Neural cell (in vitro differentiated cells): ENCODE measurements around the gene PODXL2. TPM values are rescaled to one million over a fixed set of nuclear protein-coding genes. Genes with fewer than 3 reads are reported as not detected.

Experiments used
- H2AFZ ChIP-seq: fragments of 200-600, 300-800 bp; sonication (generic), shearing (Covaris generic); 2 replicates; pipeline ENCODE4 v1.6.0; 2014; ENCODE audit warnings: low read depth, mild to moderate bottlenecking, antibody characterized with exemption, low read length, moderate library complexity
- H3F3A ChIP-seq: fragments of 200-600 bp; shearing (Covaris generic); 2 replicates; pipeline ENCODE4 v1.6.1; 2016; ENCODE audit warnings: mild to moderate bottlenecking, moderate library complexity, mixed read lengths, antibody characterized with exemption, low read length; ENCODE audit not compliant: insufficient read depth, poor library complexity, severe bottlenecking
- H3K27ac ChIP-seq: fragments of 200-600, 300-800 bp; sonication (generic), shearing (Covaris generic); 2 replicates; pipeline ENCODE4 v1.5.1; 2014; ENCODE audit warnings: mild to moderate bottlenecking, low read length, moderate library complexity
- H3K27me3 ChIP-seq: fragments of 300-800, 200-600 bp; sonication (generic), shearing (Covaris generic); 2 replicates; pipeline ENCODE4 v1.6.0; 2014; ENCODE audit warnings: mild to moderate bottlenecking, low read depth, low read length, moderate library complexity; ENCODE audit not compliant: insufficient read depth
- H3K36me3 ChIP-seq: fragments of 300-800, 200-600 bp; sonication (generic), shearing (Covaris generic); 2 replicates; pipeline ENCODE4 v1.5.1; 2014; ENCODE audit warnings: mild to moderate bottlenecking, antibody characterized with exemption, low read length, moderate library complexity; ENCODE audit not compliant: insufficient read depth
- H3K4me2 ChIP-seq: fragments of 300-800, 200-600 bp; sonication (generic), shearing (Covaris generic); 2 replicates; pipeline ENCODE4 v1.6.0; 2014; ENCODE audit warnings: mild to moderate bottlenecking, low read length
- H3K4me3 ChIP-seq: fragments of 300-800, 200-600 bp; sonication (generic), shearing (Covaris generic); 2 replicates; pipeline ENCODE4 v1.5.1; 2014; ENCODE audit warnings: mild to moderate bottlenecking, low read length, moderate library complexity
- H3K79me2 ChIP-seq: fragments of 200-600 bp; shearing (Covaris generic); replicated peaks from 2 replicates; pipeline ENCODE4 v1.6.0; 2014; ENCODE audit warnings: mild to moderate bottlenecking, low read length, moderate library complexity; ENCODE audit not compliant: insufficient read depth
- H3K9ac ChIP-seq: fragments of 300-800, 200-600 bp; sonication (generic), shearing (Covaris generic); 2 replicates; pipeline ENCODE4 v1.6.1; 2016; ENCODE audit warnings: mild to moderate bottlenecking, low read length, mixed read lengths
- H3K9me2 ChIP-seq: fragments of 200-600 bp; shearing (Covaris generic); 2 replicates; pipeline ENCODE4 v1.6.1; 2016; ENCODE audit warnings: mild to moderate bottlenecking, low read length, mixed read lengths; ENCODE audit not compliant: insufficient read depth
- H3K9me3 ChIP-seq: fragments of 200-600, 300-800 bp; sonication (generic), shearing (Covaris generic); 2 replicates; pipeline ENCODE4 v1.6.1; 2016; ENCODE audit warnings: mild to moderate bottlenecking, mixed run types, low read length, moderate library complexity, mixed read lengths
- H4K20me1 ChIP-seq: fragments of 200-600 bp; shearing (Covaris generic); 2 replicates; pipeline ENCODE4 v1.6.1; 2016; ENCODE audit warnings: mild to moderate bottlenecking, mixed run types; ENCODE audit not compliant: insufficient read depth
- CTCF ChIP-seq: fragments of 450-650 bp; IDR thresholded peaks from 2 replicates; pipeline ENCODE4 v1.5.1; 2014; ENCODE audit warnings: antibody characterized with exemption, mild to moderate bottlenecking, moderate library complexity; ENCODE audit not compliant: poor library complexity, severe bottlenecking
- EP300 ChIP-seq: fragments of 450-650 bp; conservative IDR thresholded peaks from 2 replicates; pipeline ENCODE4 v1.6.1; 2014; ENCODE audit warnings: antibody characterized with exemption, mild to moderate bottlenecking, moderate library complexity; ENCODE audit not compliant: poor library complexity, severe bottlenecking
- EZH2 ChIP-seq: fragments of 200-600, 300-800 bp; shearing (Covaris generic), sonication (generic); IDR thresholded peaks from 2 replicates; pipeline ENCODE4 v1.6.1; 2014; ENCODE audit warnings: antibody characterized with exemption, low read length, borderline replicate concordance, mild to moderate bottlenecking; ENCODE audit not compliant: insufficient read depth, poor library complexity, severe bottlenecking
- MXI1 ChIP-seq: fragments of 450-650 bp; conservative IDR thresholded peaks from 2 replicates; pipeline ENCODE4 v1.6.1; 2014; ENCODE audit warnings: antibody characterized with exemption, mild to moderate bottlenecking; ENCODE audit not compliant: poor library complexity, severe bottlenecking
- POLR2AphosphoS5 ChIP-seq: IDR thresholded peaks from 2 replicates; pipeline ENCODE4 v1.6.1; 2012
- RAD21 ChIP-seq: fragments of 450-650 bp; conservative IDR thresholded peaks from 2 replicates; pipeline ENCODE4 v1.6.1; 2014; ENCODE audit warnings: antibody characterized with exemption, mild to moderate bottlenecking, moderate library complexity
- SMC3 ChIP-seq: fragments of 450-650 bp; conservative IDR thresholded peaks from 2 replicates; pipeline ENCODE4 v1.6.1; 2014; ENCODE audit warnings: antibody characterized with exemption, mild to moderate bottlenecking, moderate library complexity; ENCODE audit not compliant: poor library complexity
- TAF1 ChIP-seq: IDR thresholded peaks from 2 replicates; pipeline ENCODE4 v1.6.1; 2012; ENCODE audit warnings: low read depth
- polyA plus RNA-seq: library from polyadenylated mRNA; depleted of rRNA; stranded (reverse); fragments of >200 nt; gene quantifications from 2 replicates; pipeline ENCODE4 v1.2.3, GENCODE V29; 2014
- TF ChIP-seq, protein P1 (sequence below): IDR thresholded peaks from 2 replicates; pipeline ENCODE4 v1.6.1; 2012; ENCODE audit warnings: borderline replicate concordance

PODXL2 gene
- polyA plus RNA-seq, 1 donor from 2014 or later, result 266 TPM

GRCh38 chr3:127677541-127678314 lies 48.7 kb downstream of the PODXL2 start:
- H3K4me3 ChIP-seq, result no peak overlapping the region
- no peaks in the 10 kb centered on the region for H3F3A ChIP-seq
- no peak overlapping the region for H3K4me2 ChIP-seq
- no peak overlapping the region for H3K9ac ChIP-seq
- no peak overlapping the region for H2AFZ ChIP-seq
- H3K9me3 ChIP-seq, result no peaks in the 10 kb centered on the region
- H4K20me1 ChIP-seq, result no peaks in the 10 kb centered on the region
- no peaks in the 10 kb centered on the region for H3K79me2 ChIP-seq
- H3K36me3 ChIP-seq, result no peaks in the 10 kb centered on the region
- H3K9me2 ChIP-seq, result no peaks in the 10 kb centered on the region
- H3K27me3 ChIP-seq, result no peaks in the 10 kb centered on the region
- TF ChIP-seq RAD21 (no peak), SMC3 (no peak), TAF1 (no peak), MXI1 (no peak), CTCF (no peak), EP300 (no peak), EZH2 (no peak), POLR2AphosphoS5 (no peak)
- TF ChIP-seq, protein P1, sequence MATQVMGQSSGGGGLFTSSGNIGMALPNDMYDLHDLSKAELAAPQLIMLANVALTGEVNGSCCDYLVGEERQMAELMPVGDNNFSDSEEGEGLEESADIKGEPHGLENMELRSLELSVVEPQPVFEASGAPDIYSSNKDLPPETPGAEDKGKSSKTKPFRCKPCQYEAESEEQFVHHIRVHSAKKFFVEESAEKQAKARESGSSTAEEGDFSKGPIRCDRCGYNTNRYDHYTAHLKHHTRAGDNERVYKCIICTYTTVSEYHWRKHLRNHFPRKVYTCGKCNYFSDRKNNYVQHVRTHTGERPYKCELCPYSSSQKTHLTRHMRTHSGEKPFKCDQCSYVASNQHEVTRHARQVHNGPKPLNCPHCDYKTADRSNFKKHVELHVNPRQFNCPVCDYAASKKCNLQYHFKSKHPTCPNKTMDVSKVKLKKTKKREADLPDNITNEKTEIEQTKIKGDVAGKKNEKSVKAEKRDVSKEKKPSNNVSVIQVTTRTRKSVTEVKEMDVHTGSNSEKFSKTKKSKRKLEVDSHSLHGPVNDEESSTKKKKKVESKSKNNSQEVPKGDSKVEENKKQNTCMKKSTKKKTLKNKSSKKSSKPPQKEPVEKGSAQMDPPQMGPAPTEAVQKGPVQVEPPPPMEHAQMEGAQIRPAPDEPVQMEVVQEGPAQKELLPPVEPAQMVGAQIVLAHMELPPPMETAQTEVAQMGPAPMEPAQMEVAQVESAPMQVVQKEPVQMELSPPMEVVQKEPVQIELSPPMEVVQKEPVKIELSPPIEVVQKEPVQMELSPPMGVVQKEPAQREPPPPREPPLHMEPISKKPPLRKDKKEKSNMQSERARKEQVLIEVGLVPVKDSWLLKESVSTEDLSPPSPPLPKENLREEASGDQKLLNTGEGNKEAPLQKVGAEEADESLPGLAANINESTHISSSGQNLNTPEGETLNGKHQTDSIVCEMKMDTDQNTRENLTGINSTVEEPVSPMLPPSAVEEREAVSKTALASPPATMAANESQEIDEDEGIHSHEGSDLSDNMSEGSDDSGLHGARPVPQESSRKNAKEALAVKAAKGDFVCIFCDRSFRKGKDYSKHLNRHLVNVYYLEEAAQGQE, result no peak
- no peak overlapping the region for H3K27ac ChIP-seq

- Histone ChIP-seq H3K27me3 (no peaks in the 10 kb centered on the region), H3K9ac (no peak overlapping the region), H3K79me2 (no peaks in the 10 kb centered on the region), H3K27ac (no peak overlapping the region), H3K36me3 (no peaks in the 10 kb centered on the region), H2AFZ (no peak overlapping the region), H3K4me3 (no peak overlapping the region), H3K9me2 (no peaks in the 10 kb centered on the region), H3K9me3 (no peaks in the 10 kb centered on the region), H3F3A (no peaks in the 10 kb centered on the region), H3K4me2 (no peak overlapping the region), H4K20me1 (no peaks in the 10 kb centered on the region)
- TF ChIP-seq SMC3 (no peak), TAF1 (no peak), MXI1 (no peak), EZH2 (no peak), RAD21 (no peak), EP300 (no peak), CTCF (no peak), POLR2AphosphoS5 (no peak)
- TF ChIP-seq, protein P1, result no peak
These were observed 49.3 kb downstream of the PODXL2 start for GRCh38 chr3:127678315-127678599.
